ENCODE results near the gene CEP112. TPM values are rescaled to one million over a fixed set of nuclear protein-coding genes. Genes with fewer than 3 reads are reported as not detected.

Gene CEP112
- total and polyA plus RNA-seq, 2 of the 13 experiments (the other 11 are each of a cell fraction or from before 2014, with no cell fraction given) = 1.2 to 3.4 TPM

- TF ChIP-seq ZBTB42 (CRISPR knock-in tag; IDR thresholded peaks at IDR 0.05) = no peak
- TF ChIP-seq THYN1 (CRISPR knock-in tag; IDR thresholded peaks at IDR 0.05; ENCODE audit: borderline replicate concordance, low read depth) = no peak
- TF ChIP-seq CCAR2 (optimal IDR thresholded peaks at IDR 0.05; ENCODE audit: low read depth, low read length) = peak; percentile 34
- no peak for TF ChIP-seq ZNF326 (CRISPR knock-in tag; IDR thresholded peaks at IDR 0.05; ENCODE audit: borderline replicate concordance)
- no peak for TF ChIP-seq ZNF563 (CRISPR knock-in tag; IDR thresholded peaks at IDR 0.05)
- TF ChIP-seq TRAFD1 (CRISPR knock-in tag; IDR thresholded peaks at IDR 0.05; ENCODE audit: borderline replicate concordance) = no peak
- no peak for TF ChIP-seq ZNF552 (CRISPR knock-in tag; IDR thresholded peaks at IDR 0.05; ENCODE audit: borderline replicate concordance)
- peak; percentile 100 for TF ChIP-seq HNRNPK (IDR thresholded peaks at IDR 0.05; ENCODE audit: low read depth, low read length, poor library complexity, severe bottlenecking)
- no peak for TF ChIP-seq PHF5A (CRISPR knock-in tag; IDR thresholded peaks at IDR 0.05; ENCODE audit: low read depth, unreplicated experiment)
- TF ChIP-seq JDP2 (CRISPR knock-in tag; IDR thresholded peaks at IDR 0.05; ENCODE audit: borderline replicate concordance) = no peak
- TF ChIP-seq HES4 (CRISPR knock-in tag; IDR thresholded peaks at IDR 0.05; ENCODE audit: borderline replicate concordance) = no peak
These were observed 39.1 kb upstream of the CEP112 start (continued) for GRCh38 chr17:66230922-66231591.

All from HepG2 (cell line).